Fibroblast of pulmonary artery (primary cell): Measurements from ENCODE around the gene PODXL.
"Not testable (repeated sequence)": the region's sequence is repeated elsewhere in the genome, so short reads cannot be mapped to it uniquely, and the experiment has no call there.

Experiments
- DNase-seq: peaks from one replicate; pipeline ENCODE4 v3.0.0-alpha.2; 2010; ENCODE audit warnings: low read depth
- H3K4me3 ChIP-seq: replicated peaks from 2 replicates; pipeline ENCODE4 v1.5.1; 2011; ENCODE audit warnings: low read depth, mild to moderate bottlenecking, control low read depth, low read length, moderate library complexity
- TF ChIP-seq, protein P1 (sequence below): IDR thresholded peaks from 2 replicates; pipeline ENCODE4 v1.5.1; 2011; ENCODE audit warnings: mild to moderate bottlenecking, control low read depth, low read length, inconsistent platforms; ENCODE audit errors: missing control alignments

Gene PODXL

DNA sequence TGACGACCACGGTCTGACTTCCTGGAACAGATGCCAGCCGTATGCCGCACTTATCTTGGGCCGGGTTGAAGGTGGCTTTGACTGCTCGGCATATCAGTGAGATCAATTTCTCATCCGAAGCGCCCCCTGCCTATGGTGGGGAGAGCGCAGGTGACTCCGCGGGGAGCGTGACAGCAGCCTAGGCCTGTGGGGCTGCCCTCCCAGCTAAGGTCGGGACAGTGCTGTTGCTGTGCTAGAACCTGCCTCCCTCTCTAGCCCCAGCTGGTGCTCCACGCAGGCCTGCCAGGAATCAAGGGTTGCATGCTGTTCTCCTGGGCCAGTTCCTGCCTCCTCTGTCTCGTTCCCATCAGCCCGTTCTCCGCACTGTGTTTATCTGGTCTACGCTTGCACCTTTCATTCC, 49.8 kb downstream of the PODXL start:
- DNase-seq = no peak
- TF ChIP-seq, protein P1, sequence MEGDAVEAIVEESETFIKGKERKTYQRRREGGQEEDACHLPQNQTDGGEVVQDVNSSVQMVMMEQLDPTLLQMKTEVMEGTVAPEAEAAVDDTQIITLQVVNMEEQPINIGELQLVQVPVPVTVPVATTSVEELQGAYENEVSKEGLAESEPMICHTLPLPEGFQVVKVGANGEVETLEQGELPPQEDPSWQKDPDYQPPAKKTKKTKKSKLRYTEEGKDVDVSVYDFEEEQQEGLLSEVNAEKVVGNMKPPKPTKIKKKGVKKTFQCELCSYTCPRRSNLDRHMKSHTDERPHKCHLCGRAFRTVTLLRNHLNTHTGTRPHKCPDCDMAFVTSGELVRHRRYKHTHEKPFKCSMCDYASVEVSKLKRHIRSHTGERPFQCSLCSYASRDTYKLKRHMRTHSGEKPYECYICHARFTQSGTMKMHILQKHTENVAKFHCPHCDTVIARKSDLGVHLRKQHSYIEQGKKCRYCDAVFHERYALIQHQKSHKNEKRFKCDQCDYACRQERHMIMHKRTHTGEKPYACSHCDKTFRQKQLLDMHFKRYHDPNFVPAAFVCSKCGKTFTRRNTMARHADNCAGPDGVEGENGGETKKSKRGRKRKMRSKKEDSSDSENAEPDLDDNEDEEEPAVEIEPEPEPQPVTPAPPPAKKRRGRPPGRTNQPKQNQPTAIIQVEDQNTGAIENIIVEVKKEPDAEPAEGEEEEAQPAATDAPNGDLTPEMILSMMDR = no peak
- no peak overlapping the region for H3K4me3 ChIP-seq

DNA sequence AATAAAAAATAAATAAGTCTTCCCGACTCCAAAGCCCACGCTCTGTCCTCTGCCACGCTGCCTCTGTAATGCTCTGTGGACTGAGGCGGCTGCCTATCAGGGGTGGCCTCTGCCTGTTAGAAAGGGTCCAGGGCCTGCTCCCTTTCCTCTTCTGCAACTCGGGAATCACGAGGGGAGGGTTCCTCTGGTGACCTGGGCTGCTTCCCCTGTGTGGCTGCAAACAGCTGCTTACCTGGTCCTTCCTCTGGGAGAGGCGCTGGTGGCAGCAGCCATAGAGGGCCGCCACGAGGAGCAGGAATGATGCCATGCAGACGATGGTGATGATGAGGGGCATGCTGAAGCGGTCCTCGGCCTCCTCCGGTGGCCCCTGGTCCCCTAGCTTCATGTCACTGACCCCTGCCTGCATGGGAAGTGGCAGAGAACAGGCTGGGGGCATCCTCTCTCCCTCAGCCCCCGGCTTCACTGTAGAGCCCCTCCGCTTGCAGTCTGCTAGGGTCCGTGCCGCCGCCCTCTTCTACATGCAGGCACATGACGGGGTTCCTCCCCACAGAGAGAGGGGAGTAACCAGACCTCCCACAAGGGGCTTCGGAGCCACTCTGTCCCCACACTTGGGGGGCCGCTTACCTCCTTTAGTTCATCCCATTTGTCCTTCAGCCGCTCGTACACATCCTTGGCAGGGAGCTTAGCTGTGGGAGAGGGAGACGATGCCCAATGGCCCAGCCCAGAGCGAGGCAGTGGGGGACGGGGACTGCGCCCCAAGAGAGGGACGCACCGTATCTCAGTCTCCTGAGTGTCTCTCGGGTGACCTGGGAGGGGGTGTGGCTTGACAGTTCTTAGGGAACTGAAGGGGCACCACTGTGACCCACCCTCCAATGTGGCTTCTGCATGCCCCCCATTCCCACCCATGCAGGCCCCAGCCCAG, 50.5 kb downstream of the PODXL start:
- TF ChIP-seq, protein P1 = no peak
- no peak overlapping the region for H3K4me3 ChIP-seq
- no peak for DNase-seq

DNA sequence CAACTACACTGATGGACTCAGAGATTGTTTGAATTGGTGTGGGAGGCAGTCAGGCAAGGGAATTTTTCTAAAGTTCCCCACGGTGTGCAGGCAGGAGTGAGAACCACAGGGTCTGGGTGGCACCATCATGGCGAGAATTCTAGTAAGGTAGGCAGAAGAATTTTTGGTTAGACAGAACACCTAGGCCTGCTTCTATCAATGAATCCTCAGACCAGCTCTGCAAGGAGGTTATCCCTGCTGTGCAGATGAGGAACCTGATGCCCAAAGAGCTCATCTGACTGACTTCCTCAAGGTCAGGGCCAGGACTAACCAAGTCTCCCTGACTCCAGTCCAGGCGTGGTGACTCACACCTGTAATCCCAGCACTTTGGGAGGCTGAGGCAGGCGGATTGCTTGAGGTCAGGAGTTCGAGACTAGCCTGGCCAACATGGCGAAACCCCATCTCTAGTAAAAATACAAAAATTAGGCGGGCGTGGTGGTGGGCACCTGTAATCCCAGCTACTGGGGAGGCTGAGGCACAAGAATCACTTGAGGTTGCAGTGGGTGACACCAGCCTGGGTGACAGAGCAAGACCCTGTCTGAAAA, 51.3 kb downstream of the PODXL start:
- H3K4me3 ChIP-seq, DNase-seq: not testable (repeated sequence)

DNA sequence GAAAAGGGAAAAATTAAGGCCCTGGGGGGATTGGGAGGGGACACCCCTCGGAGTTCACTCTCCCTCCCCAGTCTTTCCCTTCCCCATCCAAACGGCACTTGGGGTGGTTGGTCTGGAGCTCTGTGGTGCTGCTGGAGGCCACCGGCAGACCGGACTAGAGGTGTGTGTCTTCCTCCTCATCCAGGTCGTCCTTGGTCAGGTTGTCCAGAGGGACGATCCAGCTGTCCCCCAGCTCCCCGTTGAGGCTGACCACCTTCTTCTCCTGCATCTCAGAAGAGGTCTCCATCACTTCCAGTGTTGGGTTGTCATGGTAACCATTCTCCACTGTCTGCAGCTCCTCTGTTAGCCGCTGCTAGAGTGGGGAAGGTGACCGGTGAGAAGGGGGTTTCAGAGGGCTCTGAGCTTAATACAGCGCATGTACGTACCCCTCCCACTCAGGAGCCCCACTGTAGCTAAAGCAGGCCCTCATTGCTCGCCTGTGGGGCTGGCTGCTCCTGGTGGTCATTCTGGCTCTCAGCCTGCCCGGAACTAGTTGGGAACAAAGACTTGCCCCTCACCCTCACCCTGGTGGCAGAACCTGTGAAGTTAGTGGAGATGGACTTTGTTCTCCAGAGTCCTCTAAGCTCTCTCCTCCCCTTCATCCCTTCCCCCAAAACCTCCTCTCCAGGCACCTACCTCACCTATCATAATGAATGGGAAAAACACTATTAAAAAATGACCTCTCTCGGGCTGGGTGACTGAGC, 52.1 kb downstream of the PODXL start:
- TF ChIP-seq, protein P1 = no peak
- DNase-seq = no peak
- H3K4me3 ChIP-seq = no peak overlapping the region

DNA sequence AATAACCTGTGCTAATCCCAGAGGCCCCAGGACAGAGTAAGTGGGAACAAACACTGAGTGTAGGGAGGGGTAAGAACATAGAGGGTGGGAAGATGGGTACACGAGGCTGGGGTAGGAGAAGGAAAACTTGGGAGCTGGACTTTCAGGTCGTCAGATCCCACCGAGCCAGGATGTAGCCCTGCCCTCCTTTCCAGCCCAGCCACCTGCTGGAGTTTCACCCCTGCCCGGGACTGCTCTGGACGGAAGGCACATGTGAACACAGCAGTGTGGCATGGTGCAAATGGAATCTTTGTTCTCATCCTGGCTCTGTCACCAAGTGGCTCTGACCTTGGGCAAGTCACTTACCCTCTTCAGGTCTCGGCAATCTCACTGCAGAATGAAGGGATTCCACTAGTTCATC, 52.8 kb downstream of the PODXL start:
- TF ChIP-seq, protein P1 = no peak
- no peak overlapping the region for H3K4me3 ChIP-seq

DNA sequence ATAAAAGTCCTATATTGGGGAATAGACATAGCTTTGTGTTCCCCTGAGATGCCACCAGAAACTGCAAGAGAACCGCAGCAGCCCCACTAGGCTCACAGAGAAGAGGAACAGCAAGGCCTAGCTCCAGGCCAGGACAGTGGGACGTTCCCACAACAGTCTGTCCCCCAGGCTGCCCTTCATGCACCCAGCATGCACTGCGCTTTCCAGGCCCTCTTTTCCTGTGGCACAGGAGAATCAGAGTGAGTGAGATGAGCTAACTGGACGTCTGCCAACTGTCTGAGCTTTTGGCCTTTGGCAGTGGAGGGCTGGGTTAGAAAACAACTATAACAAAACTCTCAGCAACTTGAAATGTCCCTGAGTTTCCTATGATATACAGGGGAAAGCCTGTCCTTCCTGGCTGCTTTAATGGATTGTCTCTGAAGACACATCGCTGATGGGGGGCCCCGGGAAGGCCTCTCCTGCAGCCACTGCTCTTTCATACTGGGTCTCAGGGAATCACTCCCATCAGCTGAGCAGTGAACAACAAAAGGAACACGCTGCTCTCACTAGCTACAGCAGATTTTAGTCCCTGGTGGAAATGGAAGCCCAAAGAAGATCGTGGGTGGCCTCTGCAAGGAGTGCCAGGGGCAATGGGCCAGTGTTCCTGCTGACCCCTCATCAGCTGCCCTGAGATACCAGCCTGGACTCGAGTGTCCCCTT, 53.5 kb downstream of the PODXL start:
- DNase-seq = peak; percentile 56
- H3K4me3 ChIP-seq = no peak overlapping the region
- TF ChIP-seq, protein P1 = no peak

More for the DNA sequence above, 52.8 kb downstream of the PODXL start:
- DNase-seq = no peak
